Chondrocyte (in vitro differentiated cells): ENCODE measurements around the gene KIAA1328. TPM values are rescaled to one million over a fixed set of nuclear protein-coding genes. Genes with fewer than 3 reads are reported as not detected.
A peak's percentile ranks its signal among the peaks of the same experiment; 100 is the strongest.
"Not testable (repeated sequence)": the region's sequence is repeated elsewhere in the genome, so short reads cannot be mapped to it uniquely, and the experiment has no call there.

Experiments used
- DNase-seq: peaks from one replicate; pipeline ENCODE4 v3.0.0; 2021; ENCODE audit warnings: mixed read lengths, low spot score
- H3K27ac Mint-ChIP-seq: one replicate; pipeline ENCODE4 v1.8.0; 2021; ENCODE audit warnings: mild to moderate bottlenecking, moderate library complexity, mixed read lengths; ENCODE audit not compliant: unreplicated experiment
- H3K27me3 Mint-ChIP-seq: 2 replicates; pipeline ENCODE4 v1.8.0; 2021; ENCODE audit warnings: low read depth, mixed read lengths
- H3K36me3 Mint-ChIP-seq: 2 replicates; pipeline ENCODE4 v1.8.0; 2021; ENCODE audit warnings: low read depth, mixed read lengths
- H3K4me1 Mint-ChIP-seq: 2 replicates; pipeline ENCODE4 v1.8.0; 2021; ENCODE audit warnings: low read depth, mild to moderate bottlenecking, mixed read lengths
- H3K4me3 Mint-ChIP-seq: one replicate; pipeline ENCODE4 v1.8.0; 2021; ENCODE audit warnings: mild to moderate bottlenecking, moderate library complexity, mixed read lengths; ENCODE audit not compliant: unreplicated experiment
- H3K9me3 Mint-ChIP-seq: 2 replicates; pipeline ENCODE4 v1.8.0; 2021; ENCODE audit warnings: low read depth, mixed read lengths
- CTCF ChIP-seq: fragments of 200-600 bp; sonication (generic); IDR thresholded peaks from 2 replicates; pipeline ENCODE4 v1.5.0; 2021; ENCODE audit warnings: antibody characterized with exemption, mild to moderate bottlenecking, moderate library complexity
- total RNA-seq: library from RNA; stranded (reverse); gene quantifications from 3 replicates; pipeline ENCODE4 v1.2.1, GENCODE V29; 2021

Gene KIAA1328
- total RNA-seq, 1 donor from 2014 or later, result 6.3 TPM

GRCh38 chr18:36899289-36899688 lies 70.4 kb downstream of the KIAA1328 start:
- Mint-ChIP-seq H3K4me3 (no peak overlapping the region), H3K36me3 (no peaks in the 10 kb centered on the region), H3K27me3 (no peaks in the 10 kb centered on the region), H3K9me3 (peaks cover 4% of the 10 kb centered on the region), H3K27ac (no peak overlapping the region), H3K4me1 (peaks cover 20% of the 10 kb centered on the region)
- no peak for DNase-seq
- peak; percentile 68 for TF ChIP-seq CTCF

GRCh38 chr18:36900466-36900865 lies 71.5 kb downstream of the KIAA1328 start:
- no peak for TF ChIP-seq CTCF
- DNase-seq, result no peak
- H3K36me3 Mint-ChIP-seq, result no peaks in the 10 kb centered on the region
- H3K27ac Mint-ChIP-seq, result no peak overlapping the region
- peaks cover 4% of the 10 kb centered on the region for H3K9me3 Mint-ChIP-seq
- H3K27me3 Mint-ChIP-seq, result no peaks in the 10 kb centered on the region
- peaks cover 24% of the 10 kb centered on the region for H3K4me1 Mint-ChIP-seq
- no peak overlapping the region for H3K4me3 Mint-ChIP-seq

- DNase-seq, result no peak
- Mint-ChIP-seq H3K36me3 (no peaks in the 10 kb centered on the region), H3K9me3 (peaks cover 4% of the 10 kb centered on the region), H3K27ac (peak overlapping the region; percentile 4), H3K4me3 (no peak overlapping the region), H3K27me3 (no peaks in the 10 kb centered on the region), H3K4me1 (peaks cover 27% of the 10 kb centered on the region)
- no peak for TF ChIP-seq CTCF
Observed at GRCh38 chr18:36901277-36901701, 72.4 kb downstream of the KIAA1328 start.

GRCh38 chr18:36903215-36903928 lies 74.4 kb downstream of the KIAA1328 start:
- peaks cover 27% of the 10 kb centered on the region for H3K4me1 Mint-ChIP-seq
- TF ChIP-seq CTCF, result no peak
- no peaks in the 10 kb centered on the region for H3K27me3 Mint-ChIP-seq
- H3K27ac Mint-ChIP-seq, result no peak overlapping the region
- H3K36me3 Mint-ChIP-seq, result no peaks in the 10 kb centered on the region
- H3K4me3 Mint-ChIP-seq, result no peak overlapping the region
- H3K9me3 Mint-ChIP-seq, result peaks cover 8% of the 10 kb centered on the region
- no peak for DNase-seq

- DNase-seq, result no peak
- Mint-ChIP-seq H3K4me1 (peaks cover 27% of the 10 kb centered on the region), H3K27ac (peak overlapping the region; percentile 36), H3K36me3 (peaks cover 2% of the 10 kb centered on the region), H3K4me3 (no peak overlapping the region), H3K27me3 (no peaks in the 10 kb centered on the region), H3K9me3 (peaks cover 5% of the 10 kb centered on the region)
- no peak for TF ChIP-seq CTCF
Observed at GRCh38 chr18:36905571-36905970, 76.6 kb downstream of the KIAA1328 start.

- H3K27ac Mint-ChIP-seq, H3K27me3 Mint-ChIP-seq, H3K4me3 Mint-ChIP-seq, H3K36me3 Mint-ChIP-seq, DNase-seq, H3K9me3 Mint-ChIP-seq: not testable (repeated sequence)
- peaks cover 16% of the 10 kb centered on the region for H3K4me1 Mint-ChIP-seq
Observed at GRCh38 chr18:36909282-36909681, 80.4 kb downstream of the KIAA1328 start.
